Activated CD4-positive, alpha-beta T cell treated with anti-CD3 and anti-CD28 coated beads for 36 hours (primary cell): ENCODE data around the gene AP4M1. TPM values are rescaled to one million over a fixed set of nuclear protein-coding genes. Genes with fewer than 3 reads are reported as not detected.
"Not testable (repeated sequence)": the region's sequence is repeated elsewhere in the genome, so short reads cannot be mapped to it uniquely, and the experiment has no call there.

Source experiments
- ATAC-seq: fragments of 200-7000 bp; cut with Tn5 transposase; one replicate; pipeline ENCODE4 v1.10.0; 2021; ENCODE audit warnings: mild to moderate bottlenecking, moderate library complexity
- CTCF ChIA-PET: fragments of 350-600 bp; sonication (Branson Sonifier 250); formaldehyde crosslinking; loops from one replicate; lab custom pipeline; 2021; ENCODE audit warnings: antibody characterized with exemption; lab: Charles Lee
- POLR2A ChIA-PET: fragments of 350-600 bp; sonication (Branson Sonifier 250); formaldehyde crosslinking; loops from one replicate; lab custom pipeline; 2021; ENCODE audit warnings: antibody characterized with exemption, inconsistent platforms; lab: Charles Lee
- DNase-seq: peaks from one replicate; pipeline ENCODE4 v3.0.0-alpha.2; 2020
- H3K27ac Mint-ChIP-seq: one replicate; pipeline ENCODE4 v1.8.0; 2021; ENCODE audit warnings: mixed read lengths
- H3K27me3 Mint-ChIP-seq: one replicate; pipeline ENCODE4 v1.8.0; 2021; ENCODE audit warnings: mixed read lengths
- H3K36me3 Mint-ChIP-seq: one replicate; pipeline ENCODE4 v1.8.0; 2021; ENCODE audit warnings: low read depth, mixed read lengths
- H3K4me1 Mint-ChIP-seq: one replicate; pipeline ENCODE4 v1.8.0; 2021; ENCODE audit warnings: mixed read lengths
- H3K4me3 Mint-ChIP-seq: one replicate; pipeline ENCODE4 v1.8.0; 2021; ENCODE audit warnings: mild to moderate bottlenecking, moderate library complexity, mixed read lengths
- H3K9me3 Mint-ChIP-seq: one replicate; pipeline ENCODE4 v1.8.0; 2021; ENCODE audit warnings: low read depth, mixed read lengths
- intact Hi-C, 2 experiments: fragments of 100-400 bp; cut with DNase I in 1 of 2; cut with micrococcal nuclease in 1 of 2; formaldehyde crosslinking; loops; one replicate each; pipeline versions ENCODE4 v1.14.2 to v1.15.1; 2022 to 2024; cut with DNase I, micrococcal nuclease
- total RNA-seq, 2 experiments: library from RNA; stranded (reverse); gene quantifications; one replicate each; pipeline ENCODE4 v1.2.3, GENCODE V29; 2021

The AP4M1 gene
- total RNA-seq, 2 experiments from 2014 or later, result 8.8 to 10.4 TPM

DNA sequence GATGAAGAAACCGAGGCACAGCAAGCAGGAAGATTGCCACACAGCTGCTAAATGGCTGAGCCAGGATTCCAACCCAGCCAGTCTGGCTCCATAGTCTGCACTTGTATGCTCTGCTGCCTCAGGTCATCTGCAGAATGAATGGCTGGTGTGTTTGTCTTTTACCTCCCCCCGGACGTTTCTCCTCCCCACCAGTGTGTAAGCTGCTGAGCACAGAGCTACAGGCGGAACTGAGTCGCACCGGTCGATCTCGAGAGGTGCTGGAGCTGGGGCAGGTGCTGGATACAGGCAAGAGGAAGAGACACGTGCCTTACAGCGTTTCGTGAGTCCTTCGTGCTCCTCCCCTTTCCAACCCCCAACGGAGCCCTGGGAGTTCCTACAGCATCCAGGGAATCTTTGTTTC lies 20.6 kb downstream of the AP4M1 start:
- Mint-ChIP-seq H3K36me3 (peaks cover 16% of the 10 kb centered on the region), H3K27ac (no peak overlapping the region), H3K27me3 (no peaks in the 10 kb centered on the region), H3K4me3 (no peak overlapping the region), H3K4me1 (peaks cover 35% of the 10 kb centered on the region), H3K9me3 (no peaks in the 10 kb centered on the region)
- DNase-seq (no peak), ATAC-seq (no peak)
- ChIA-PET CTCF (interaction anchor here (0.7 kb wide), 1 partner anchor 14 kb away, joined by 3 read pairs; no protein-coding TSS in a partner anchor), POLR2A (no interaction called here)
- intact Hi-C loops, result no loop called here

DNA sequence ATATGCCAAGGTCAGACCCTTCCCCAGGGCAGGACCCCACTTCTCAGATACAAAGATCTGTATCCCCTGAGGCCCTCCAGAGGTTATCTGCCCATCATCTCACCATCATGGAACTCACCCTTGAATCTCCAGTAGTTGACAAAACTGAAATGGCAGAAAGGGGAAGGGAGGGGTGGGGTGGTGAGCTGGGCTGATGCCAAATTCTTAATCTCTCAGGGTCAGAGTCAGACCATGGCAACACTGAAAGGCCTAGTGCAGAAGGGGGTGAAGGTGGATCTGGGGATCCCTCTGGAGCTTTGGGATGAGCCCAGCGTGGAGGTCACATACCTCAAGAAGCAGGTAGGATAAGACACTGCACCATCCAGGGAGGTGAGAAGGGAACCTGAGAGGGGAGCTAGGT lies 21.1 kb downstream of the AP4M1 start:
- intact Hi-C loops, result no loop called here
- no peaks in the 10 kb centered on the region for H3K9me3 Mint-ChIP-seq
- DNase-seq (no peak), ATAC-seq (no peak)
- no peak overlapping the region for H3K27ac Mint-ChIP-seq
- ChIA-PET POLR2A (no interaction called here), CTCF (interaction anchor here (0.7 kb wide), 1 partner anchor 15 kb away, joined by 3 read pairs; no protein-coding TSS in a partner anchor)
- H3K36me3 Mint-ChIP-seq, result peaks cover 16% of the 10 kb centered on the region
- H3K27me3 Mint-ChIP-seq, result no peaks in the 10 kb centered on the region
- peaks cover 35% of the 10 kb centered on the region for H3K4me1 Mint-ChIP-seq
- H3K4me3 Mint-ChIP-seq, result no peak overlapping the region

DNA sequence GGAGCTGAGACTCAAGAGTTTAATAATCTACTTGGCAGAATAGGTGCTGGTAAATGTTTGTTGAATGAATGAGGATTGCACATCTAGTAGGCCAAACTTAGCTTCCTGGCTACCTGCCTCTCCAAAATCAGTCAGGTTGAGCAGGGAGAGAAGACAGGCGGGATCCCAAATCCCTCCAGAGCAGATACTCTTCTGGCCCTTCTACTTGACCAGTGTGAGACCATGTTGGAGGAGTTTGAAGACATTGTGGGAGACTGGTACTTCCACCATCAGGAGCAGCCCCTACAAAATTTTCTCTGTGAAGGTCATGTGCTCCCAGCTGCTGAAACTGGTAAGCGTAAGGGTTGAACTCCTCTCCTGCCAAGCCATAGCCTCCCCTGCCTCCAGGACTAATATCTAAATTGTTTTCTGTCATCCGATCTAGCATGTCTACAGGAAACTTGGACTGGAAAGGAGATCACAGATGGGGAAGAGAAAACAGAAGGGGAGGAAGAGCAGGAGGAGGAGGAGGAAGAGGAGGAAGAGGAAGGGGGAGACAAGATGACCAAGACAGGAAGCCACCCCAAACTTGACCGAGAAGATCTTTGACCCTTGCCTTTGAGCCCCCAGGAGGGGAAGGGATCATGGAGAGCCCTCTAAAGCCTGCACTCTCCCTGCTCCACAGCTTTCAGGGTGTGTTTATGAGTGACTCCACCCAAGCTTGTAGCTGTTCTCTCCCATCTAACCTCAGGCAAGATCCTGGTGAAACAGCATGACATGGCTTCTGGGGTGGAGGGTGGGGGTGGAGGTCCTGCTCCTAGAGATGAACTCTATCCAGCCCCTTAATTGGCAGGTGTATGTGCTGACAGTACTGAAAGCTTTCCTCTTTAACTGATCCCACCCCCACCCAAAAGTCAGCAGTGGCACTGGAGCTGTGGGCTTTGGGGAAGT lies 23.1 kb downstream of the AP4M1 start:
- H3K4me1 Mint-ChIP-seq, result peaks cover 31% of the 10 kb centered on the region
- H3K27me3 Mint-ChIP-seq, result no peaks in the 10 kb centered on the region
- intact Hi-C loops, result loop anchor here (5.0 kb wide), 4 partner anchors 42 to 463 kb away; partner anchors contain the start of genes FBXO24 (in 1 of the 2), GPC2 (in 1 of the 2), LRCH4 (in 1 of the 2) and STAG3 (in 1 of the 2)
- no peaks in the 10 kb centered on the region for H3K9me3 Mint-ChIP-seq
- ChIA-PET CTCF (interaction anchor here (0.6 to 2.2 kb wide), 4 partner anchors 8 to 581 kb away, joined by 3 to 6 read pairs (median 4); partner anchors contain the start of gene POP7), POLR2A (interaction anchor here (0.6 to 1.2 kb wide), 2 partner anchors 23 to 736 kb away, joined by 3 to 7 read pairs; partner anchors contain the start of genes AP4M1 and MCM7)
- peaks cover 12% of the 10 kb centered on the region for H3K36me3 Mint-ChIP-seq
- peak overlapping the region; percentile 20 for H3K27ac Mint-ChIP-seq
- H3K4me3 Mint-ChIP-seq, result peak overlapping the region; percentile 93
- DNase-seq (no peak), ATAC-seq (no peak)

DNA sequence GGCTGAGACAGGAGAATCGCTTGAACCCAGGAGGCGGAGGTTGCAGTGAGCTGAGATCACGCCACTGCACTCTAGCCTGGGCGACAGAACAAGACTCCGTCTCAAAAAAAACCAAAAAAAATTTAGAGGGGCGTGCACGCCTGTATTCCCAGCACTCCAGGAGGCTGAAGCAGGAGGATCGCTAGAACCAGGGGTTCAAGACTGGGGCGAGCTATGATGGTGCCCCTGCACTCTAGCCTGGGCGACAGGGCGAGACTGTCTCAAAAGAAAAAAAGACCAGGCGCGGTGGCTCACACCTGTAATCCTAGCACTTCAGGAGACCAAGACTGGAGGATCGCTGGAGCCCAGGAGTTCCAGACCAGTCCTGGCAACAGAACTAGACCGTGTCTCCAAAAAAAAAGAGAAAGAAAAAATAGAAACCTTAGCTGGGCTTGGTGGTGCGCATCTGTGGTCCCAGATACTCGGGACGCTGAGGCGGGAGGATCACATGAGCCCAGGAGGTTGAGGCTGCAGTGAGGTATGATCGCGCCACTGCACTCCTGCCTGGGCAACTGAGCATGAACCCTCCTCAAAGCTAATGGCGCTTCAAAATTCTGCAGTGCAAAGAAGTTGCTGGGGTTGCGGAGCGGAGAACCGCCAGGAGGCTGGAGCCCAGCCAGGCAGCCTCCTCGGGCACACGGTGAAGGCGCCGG lies 24.9 kb downstream of the AP4M1 start:
- H3K4me1 Mint-ChIP-seq, result peaks cover 28% of the 10 kb centered on the region
- peak overlapping the region; percentile 93 for H3K4me3 Mint-ChIP-seq
- DNase-seq (no peak), ATAC-seq (peak; percentile 31)
- POLR2A ChIA-PET, result interaction anchor here (0.6 to 1.3 kb wide), 10 partner anchors 10 to 305 kb away, joined by 3 to 15 read pairs (median 4); partner anchors contain the start of genes AP4M1, LAMTOR4, MCM7 and ZSCAN21
- no peaks in the 10 kb centered on the region for H3K9me3 Mint-ChIP-seq
- peak overlapping the region; percentile 99 for H3K27ac Mint-ChIP-seq
- CTCF ChIA-PET, result interaction anchor here (0.5 to 1.8 kb wide), 9 partner anchors 16 to 1117 kb away, joined by 3 to 5 read pairs (median 3); partner anchors contain the start of genes AP4M1, LAMTOR4 and MCM7
- intact Hi-C loops, result loop anchor here (2.0 to 5.0 kb wide), 9 partner anchors 26 to 461 kb away; partner anchors contain the start of genes AP4M1 (in 1 of the 2), FBXO24 (in 1 of the 2), GPC2 (in 1 of the 2) and LRCH4 (in 1 of the 2)
- peaks cover 12% of the 10 kb centered on the region for H3K36me3 Mint-ChIP-seq
- H3K27me3 Mint-ChIP-seq, result no peaks in the 10 kb centered on the region

DNA sequence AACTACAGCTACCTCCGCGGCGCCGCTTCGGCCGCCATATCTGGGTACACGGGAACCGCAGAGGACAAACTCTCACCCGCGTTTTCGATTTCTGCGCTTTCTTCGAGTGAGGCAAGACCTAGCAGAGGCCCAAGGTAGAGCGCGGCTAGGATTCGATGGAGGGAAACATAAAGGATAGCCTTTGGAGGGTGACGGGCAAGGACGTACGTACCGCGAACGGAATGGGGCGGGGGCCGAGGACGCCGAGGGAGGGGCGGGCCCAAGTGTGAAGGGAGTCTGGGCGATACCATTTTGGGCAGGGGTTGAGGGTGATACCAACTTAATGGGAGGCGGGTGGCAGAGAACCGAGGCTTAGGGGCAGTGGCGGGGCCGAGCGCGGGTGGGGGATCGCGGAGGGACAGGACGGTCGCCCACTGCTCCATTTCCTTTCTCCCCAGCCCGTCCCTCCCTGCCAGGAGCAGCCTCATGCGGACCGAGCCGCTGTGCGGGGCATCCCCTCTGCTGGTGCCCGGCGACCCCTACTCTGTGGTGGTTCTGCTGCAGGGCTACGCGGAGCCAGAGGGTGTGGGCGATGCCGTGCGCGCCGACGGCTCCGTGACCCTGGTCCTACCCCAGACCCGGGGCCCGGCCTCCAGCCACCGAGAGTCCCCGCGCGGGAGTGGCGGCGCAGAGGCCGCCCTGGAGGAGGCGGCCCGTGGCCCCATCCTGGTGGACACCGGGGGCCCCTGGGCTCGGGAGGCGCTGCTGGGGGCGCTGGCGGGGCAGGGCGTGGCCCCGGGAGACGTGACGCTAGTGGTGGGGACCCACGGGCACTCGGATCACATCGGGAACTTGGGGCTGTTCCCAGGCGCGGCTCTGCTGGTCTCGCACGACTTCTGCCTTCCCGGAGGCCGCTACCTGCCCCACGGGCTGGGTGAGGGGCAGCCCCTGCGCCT lies 25.8 kb downstream of the AP4M1 start, which contains the start of gene MBLAC1:
Gene MBLAC1 (plus strand): TSS at position 37 of the 935 bp plus-strand sequence. CDS start 429 bp downstream, at position 466.
- CTCF ChIA-PET, result interaction anchor here (0.5 to 1.8 kb wide), 9 partner anchors 15 to 281 kb away, joined by 3 to 5 read pairs (median 3); partner anchors contain the start of genes AP4M1, LAMTOR4 and MCM7
- intact Hi-C loops, result loop anchor here (1.0 to 5.0 kb wide), 16 partner anchors 8 to 460 kb away; partner anchors contain the start of genes AP4M1 (in 2 of the 2), CNPY4 (in 2 of the 2), GPC2 (in 2 of the 2) and MCM7 (in 2 of the 2)
- POLR2A ChIA-PET, result interaction anchor here (0.6 to 1.3 kb wide), 7 partner anchors 22 to 304 kb away, joined by 3 to 15 read pairs (median 4); partner anchors contain the start of genes AP4M1, LAMTOR4, MCM7 and ZSCAN21
- Mint-ChIP-seq H3K27ac (peak within 1 kb of the TSS; percentile 99), H3K4me1 (peaks cover 28% of the 10 kb centered on the region), H3K36me3 (peaks cover 12% of the 10 kb centered on the region), H3K4me3 (peak within 1 kb of the TSS; percentile 93), H3K9me3 (no peaks in the 10 kb centered on the region), H3K27me3 (no peaks in the 10 kb centered on the region)
- peak; percentile 74 for ATAC-seq
- DNase-seq, result peak; percentile 95

DNA sequence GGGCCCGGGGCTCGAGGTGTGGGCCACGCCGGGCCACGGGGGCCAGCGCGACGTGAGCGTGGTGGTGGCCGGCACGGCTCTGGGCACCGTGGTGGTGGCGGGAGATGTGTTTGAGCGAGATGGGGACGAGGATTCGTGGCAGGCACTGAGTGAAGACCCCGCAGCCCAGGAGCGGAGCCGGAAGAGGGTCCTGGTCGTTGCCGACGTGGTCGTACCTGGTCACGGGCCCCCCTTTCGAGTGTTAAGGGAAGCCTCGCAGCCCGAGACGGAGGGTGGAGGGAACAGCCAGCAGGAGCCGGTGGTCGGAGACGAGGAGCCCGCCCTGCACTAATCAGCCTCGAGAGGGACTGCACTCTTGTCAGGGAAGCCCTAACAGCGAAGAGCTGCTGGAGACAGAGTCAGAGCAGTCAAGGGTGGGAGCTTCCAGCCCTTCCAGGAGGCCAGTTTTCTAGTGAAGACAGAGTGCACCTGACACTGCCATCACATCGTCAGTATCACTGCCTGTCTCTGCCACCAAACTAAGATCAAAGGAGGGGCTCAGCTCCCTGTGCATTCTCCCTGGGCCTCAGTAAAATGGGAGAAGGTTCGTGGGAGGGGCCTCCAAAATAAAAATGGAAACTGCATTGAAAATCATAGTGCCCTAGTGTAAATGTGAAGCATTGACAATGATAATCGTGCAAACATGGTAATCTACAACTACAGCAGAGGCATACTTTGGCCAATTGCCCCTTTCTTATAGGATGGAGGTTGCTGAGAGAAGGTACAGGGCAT lies 26.6 kb downstream of the AP4M1 start:
- POLR2A ChIA-PET, result interaction anchor here (0.5 to 1.2 kb wide), 3 partner anchors 14 to 301 kb away, joined by 3 to 7 read pairs (median 3); partner anchors contain the start of gene ZCWPW1
- Mint-ChIP-seq H3K4me3 (peak overlapping the region; percentile 93), H3K27me3 (no peaks in the 10 kb centered on the region), H3K4me1 (peaks cover 28% of the 10 kb centered on the region), H3K9me3 (no peaks in the 10 kb centered on the region), H3K36me3 (peaks cover 12% of the 10 kb centered on the region), H3K27ac (peak overlapping the region; percentile 83)
- intact Hi-C loops, result loop anchor here (1.0 to 5.0 kb wide), 16 partner anchors 9 to 459 kb away; partner anchors contain the start of genes AP4M1 (in 2 of the 2), CNPY4 (in 2 of the 2), GPC2 (in 2 of the 2) and MCM7 (in 2 of the 2)
- ATAC-seq (peak; percentile 5), DNase-seq (peak; percentile 58)
- CTCF ChIA-PET, result interaction anchor here (0.6 to 2.2 kb wide), 7 partner anchors 11 to 90 kb away, joined by 3 to 9 read pairs (median 3); partner anchors contain the start of gene LAMTOR4

DNA sequence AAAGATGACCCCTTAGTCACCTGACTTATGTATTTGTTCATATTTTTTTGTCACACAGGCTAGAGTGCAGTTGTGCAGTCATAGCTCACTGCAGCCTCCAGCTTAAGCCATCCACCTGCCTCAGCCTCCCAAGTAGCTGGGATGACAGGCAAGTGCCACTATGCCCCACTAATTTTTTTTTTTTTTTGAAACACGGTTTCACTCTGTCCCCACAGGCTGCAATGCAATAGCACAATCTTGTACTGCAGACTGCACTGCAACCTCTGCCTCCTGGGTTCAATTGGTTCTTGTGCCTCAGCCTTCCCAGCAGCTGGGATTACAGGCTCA lies 27.2 kb downstream of the AP4M1 start:
- ChIA-PET CTCF (interaction anchor here (0.6 to 2.2 kb wide), 10 partner anchors 10 to 235 kb away, joined by 3 to 9 read pairs (median 3); partner anchors contain the start of gene LAMTOR4), POLR2A (interaction anchor here (0.5 to 1.2 kb wide), 4 partner anchors 15 to 300 kb away, joined by 3 to 7 read pairs (median 3); partner anchors contain the start of gene ZCWPW1)
- DNase-seq (peak; percentile 28), ATAC-seq (no peak)
- Mint-ChIP-seq H3K4me3 (peak overlapping the region; percentile 93), H3K27ac (peak overlapping the region; percentile 24), H3K36me3 (peaks cover 12% of the 10 kb centered on the region), H3K9me3 (no peaks in the 10 kb centered on the region), H3K27me3 (no peaks in the 10 kb centered on the region), H3K4me1 (peaks cover 28% of the 10 kb centered on the region)
- intact Hi-C loops, result loop anchor here (5.0 kb wide), 4 partner anchors 46 to 459 kb away; partner anchors contain the start of genes FBXO24 (in 1 of the 2), GPC2 (in 1 of the 2), LRCH4 (in 1 of the 2) and STAG3 (in 1 of the 2)

DNA sequence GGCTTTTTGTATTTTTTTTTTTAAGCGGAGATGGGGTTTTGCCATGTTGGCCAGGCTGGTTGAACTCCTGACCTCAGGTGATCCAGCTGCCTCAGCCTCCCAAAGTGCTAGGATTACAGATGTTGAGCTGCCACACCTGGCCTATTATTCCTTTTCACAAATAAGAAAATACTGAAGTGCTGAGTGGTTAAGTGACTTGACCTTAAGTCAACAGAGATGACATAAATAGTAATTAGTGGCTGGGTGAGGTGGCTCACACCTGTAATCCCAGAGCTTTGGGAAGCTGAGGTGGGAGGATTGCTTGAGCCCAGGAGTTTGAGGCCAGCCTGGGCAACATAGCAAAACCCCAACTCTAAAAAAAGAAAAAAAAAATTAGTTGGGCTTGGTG lies 28.8 kb downstream of the AP4M1 start:
- POLR2A ChIA-PET, result interaction anchor here (1.0 kb wide), 1 partner anchor 19 kb away, joined by 3 read pairs; the partner anchor contains the start of gene LAMTOR4
- not testable (repeated sequence) for H3K9me3 Mint-ChIP-seq

More for the DNA sequence above, 28.8 kb downstream of the AP4M1 start:
- intact Hi-C loops, result loop anchor here (2.0 to 5.0 kb wide), 3 partner anchors 92 to 218 kb away; no protein-coding TSS in a partner anchor
- not testable (repeated sequence) for H3K36me3 Mint-ChIP-seq, ATAC-seq, H3K27ac Mint-ChIP-seq, H3K27me3 Mint-ChIP-seq, DNase-seq, H3K4me3 Mint-ChIP-seq
- CTCF ChIA-PET, result interaction anchor here (0.6 to 5.0 kb wide), 17 partner anchors 10 to 577 kb away, joined by 3 to 41 read pairs (median 9); partner anchors contain the start of genes AP4M1, CNPY4, LAMTOR4 and MCM7
- H3K4me1 Mint-ChIP-seq, result peaks cover 17% of the 10 kb centered on the region
